Peyer's patch (tissue), 4 donors: ENCODE data around the gene KRT78.

Source experiments
- CTCF ChIP-seq, 6 experiments: fragments of 450-650 bp in 4 of 6; fragments of 200-600 bp in 2 of 6; sonication (generic) in 1 of 6; IDR thresholded peaks; one replicate each; pipeline ENCODE4 v1.5.1; 2017 to 2019; ENCODE audit warnings: antibody characterized with exemption in 6 of 6, mild to moderate bottlenecking in 3 of 6, moderate library complexity in 1 of 6
- POLR2A ChIP-seq, 2 donors: fragments of 450-650 bp; IDR thresholded peaks; one replicate each; pipeline ENCODE4 v1.5.1; 2017; ENCODE audit warnings: antibody characterized with exemption in 2 of 2, mild to moderate bottlenecking in 2 of 2, moderate library complexity in 2 of 2

DNA sequence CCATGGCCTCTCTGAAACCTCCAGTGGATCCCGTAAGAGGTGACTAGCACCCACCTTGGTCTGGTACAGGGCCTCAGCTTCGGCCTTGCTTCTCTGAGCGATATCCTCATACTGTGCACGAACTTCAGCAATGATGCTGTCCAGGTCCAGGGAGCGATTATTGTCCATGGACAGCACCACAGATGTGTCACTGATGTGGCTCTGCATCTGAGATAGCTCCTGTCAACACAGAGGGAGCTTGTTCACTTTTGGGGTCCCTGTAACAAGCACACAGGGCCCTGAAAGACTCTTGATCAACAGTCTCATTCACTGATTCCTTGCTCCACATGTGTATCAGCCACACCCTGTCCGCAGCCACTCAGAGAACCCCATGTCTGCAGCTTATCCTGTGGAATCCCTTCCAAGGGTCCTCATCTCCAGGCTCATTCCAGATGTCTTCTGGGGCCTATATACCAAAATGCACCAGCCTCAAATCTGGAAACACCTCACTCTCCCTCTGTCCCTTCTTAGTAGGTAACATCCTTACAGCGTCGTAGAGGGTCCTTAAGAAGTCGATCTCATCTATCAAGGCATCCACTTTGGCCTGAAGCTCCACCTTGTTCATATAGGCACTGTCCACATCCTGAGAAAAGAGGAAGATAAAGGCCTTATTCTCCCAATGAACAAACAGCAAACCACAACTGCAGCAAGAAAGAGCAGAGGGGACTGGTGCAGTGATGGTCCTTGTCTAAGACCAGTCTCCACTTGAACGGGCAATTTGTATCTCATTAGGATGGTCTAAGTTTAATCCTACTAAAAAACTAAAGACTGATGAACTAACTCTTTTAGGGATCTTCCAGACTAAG is 56.4 kb downstream of the KRT78 start:
- no peak for TF ChIP-seq CTCF (IDR thresholded peaks at IDR 0.05)
- TF ChIP-seq POLR2A (IDR thresholded peaks at IDR 0.05): no peak
